GM18502 (cell line): ENCODE measurements around the gene COL6A1.

Experiments used
- ATAC-seq: cut with Tn5 transposase; IDR thresholded peaks from one replicate; pipeline ENCODE4 v1.9.1; 2021; ENCODE audit warnings: mild to moderate bottlenecking; ENCODE audit not compliant: unreplicated experiment, poor library complexity

COL6A1 gene

DNA sequence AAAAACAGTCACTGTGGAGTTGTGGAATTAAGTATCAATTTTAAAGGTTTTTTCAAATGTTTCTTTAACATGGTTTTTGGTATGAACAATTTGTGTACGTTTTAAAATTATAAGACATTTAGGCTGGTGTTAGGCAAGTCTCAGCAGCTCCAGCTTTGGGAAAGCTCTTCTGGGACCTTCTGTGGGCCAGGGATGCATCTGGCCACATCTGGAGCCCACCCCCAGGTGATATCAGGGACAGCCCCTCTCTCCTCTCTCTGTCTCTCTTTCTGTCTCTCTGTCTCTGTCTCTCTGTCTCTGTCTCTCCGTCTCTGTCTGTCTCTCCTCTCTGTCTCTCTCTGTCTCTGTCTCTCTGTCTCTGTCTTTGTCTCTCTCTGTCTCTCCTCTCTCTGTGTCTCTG, 1.3 kb upstream of the COL6A1 start:
- no peak for ATAC-seq

DNA sequence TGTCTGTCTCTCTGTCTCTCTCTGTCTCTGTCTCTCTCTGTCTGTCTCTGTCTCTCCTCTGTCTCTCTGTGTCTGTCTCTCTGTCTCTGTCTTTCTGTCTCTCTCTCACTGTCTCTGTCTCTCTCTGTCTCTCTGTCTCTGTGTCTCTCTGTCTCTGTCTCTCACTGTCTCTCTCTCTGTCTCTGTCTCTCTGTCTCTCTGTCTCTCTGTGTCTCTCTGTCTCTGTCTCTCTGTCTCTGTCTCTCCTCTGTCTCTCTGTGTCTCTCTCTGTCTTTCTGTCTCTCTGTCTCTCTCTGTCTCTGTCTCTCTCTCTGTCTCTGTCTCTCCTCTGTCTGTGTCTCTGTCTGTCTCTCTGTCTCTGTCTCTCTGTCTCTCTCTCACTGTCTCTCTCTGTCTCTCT, 873 bp upstream of the COL6A1 start:
- ATAC-seq = no peak

DNA sequence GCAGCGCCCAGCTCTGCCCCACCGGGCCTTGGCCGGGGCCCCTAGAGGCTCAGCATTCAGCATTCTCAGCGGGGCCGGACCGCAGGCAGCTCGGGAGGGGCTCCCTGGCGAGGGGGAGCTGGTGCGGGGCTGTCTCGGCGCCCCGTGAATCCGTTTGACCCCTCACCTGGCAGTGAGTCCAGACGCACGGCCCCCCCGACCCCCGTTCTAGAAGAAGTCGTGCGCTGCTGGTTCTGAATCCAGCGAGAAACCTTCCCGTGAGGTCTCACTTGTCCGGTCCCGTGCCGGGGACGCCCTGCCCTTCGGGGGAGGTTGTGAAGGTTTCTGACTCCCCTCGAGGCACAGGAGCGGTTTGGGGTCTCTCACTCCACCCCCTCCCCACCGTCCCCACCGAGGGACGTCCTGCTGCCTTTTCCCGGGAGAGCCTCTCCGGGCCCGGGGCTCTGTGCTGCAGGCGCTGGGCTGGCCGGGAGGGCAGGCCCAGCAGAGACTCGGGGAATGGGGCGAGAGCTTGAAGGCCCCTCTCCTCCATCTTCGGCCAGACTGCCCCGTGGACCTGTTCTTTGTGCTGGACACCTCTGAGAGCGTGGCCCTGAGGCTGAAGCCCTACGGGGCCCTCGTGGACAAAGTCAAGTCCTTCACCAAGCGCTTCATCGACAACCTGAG, 655 bp downstream of the COL6A1 start:
- no peak for ATAC-seq

DNA sequence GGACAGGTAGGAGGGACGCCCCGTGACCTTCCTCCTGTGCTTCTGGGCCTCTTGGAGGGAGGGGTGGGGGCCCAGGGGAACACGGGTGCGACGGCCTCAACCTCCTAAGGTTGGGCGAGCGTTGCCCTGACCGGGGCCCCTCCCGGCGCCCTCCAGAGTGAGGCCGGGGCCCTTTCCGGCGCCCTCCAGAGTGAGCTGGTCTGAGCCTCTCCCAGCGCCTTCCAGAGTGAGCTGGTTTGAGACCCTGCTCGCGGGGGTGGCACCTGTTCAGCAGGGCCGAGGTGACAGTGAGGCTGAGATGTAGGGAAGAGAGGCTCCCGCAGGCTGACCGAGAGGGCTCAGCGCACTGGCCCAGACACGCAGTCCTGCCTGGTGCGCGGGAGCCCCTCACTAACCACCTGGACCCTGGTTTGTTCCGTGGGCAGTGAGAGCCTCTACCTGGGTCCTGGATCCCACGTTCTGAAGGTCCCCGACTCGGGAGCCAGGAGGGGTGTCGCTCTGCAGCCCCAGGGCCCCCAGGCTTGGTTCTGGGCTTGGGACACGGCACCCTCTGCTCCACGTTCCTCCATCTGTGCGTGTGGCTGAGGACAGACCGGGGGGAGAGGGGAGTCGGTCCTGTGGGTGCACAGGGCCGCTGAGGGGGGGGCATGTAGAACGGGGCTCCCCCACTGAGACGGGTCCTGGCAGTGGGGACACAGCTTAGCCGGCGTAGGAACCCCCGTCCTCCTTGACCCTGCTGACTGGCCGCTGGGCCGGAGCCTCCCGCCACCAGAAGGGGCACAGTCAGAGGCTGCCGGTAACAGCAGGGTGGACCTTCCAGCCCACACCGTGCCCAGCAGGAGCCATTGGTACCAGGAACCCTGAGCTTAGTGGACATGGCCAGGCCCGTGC, 1.4 kb downstream of the COL6A1 start:
- ATAC-seq = no peak

DNA sequence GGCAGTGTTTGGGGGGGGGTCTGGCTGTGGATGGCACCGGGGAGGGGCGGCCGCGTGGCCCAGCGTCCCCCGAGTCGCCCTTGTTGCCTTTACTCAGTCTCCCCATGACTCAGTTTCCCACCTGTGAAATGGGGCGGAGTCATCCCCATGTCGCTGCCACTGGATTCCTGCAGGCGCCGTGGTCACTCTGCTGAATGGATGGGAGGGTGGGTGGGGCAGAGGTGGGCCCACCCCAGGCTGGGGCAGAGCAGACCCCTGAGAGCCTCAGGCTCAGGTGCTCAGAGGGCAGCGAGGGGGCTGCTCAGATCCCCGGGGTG, 2.0 kb downstream of the COL6A1 start:
- ATAC-seq = no peak

DNA sequence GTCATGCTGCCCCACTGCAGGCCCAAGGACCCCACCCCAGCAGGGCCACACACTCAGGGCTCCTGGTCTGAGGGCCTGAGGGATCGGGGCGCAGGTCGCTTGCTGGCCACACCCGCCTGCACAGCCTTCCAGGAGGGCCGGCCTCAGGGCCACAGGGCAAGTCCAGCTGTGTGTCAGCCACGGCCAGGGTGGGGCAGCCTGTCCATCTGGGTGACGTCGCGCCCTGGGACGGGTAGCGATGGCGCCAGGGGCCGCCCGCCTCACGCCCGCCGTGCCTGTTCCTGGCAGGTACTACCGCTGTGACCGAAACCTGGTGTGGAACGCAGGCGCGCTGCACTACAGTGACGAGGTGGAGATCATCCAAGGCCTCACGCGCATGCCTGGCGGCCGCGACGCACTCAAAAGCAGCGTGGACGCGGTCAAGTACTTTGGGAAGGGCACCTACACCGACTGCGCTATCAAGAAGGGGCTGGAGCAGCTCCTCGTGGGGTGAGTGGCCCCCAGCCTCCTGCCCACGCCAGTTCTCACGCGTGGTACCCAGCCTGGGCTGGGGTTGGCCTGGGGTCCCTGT, 2.5 kb downstream of the COL6A1 start:
- ATAC-seq = no peak

DNA sequence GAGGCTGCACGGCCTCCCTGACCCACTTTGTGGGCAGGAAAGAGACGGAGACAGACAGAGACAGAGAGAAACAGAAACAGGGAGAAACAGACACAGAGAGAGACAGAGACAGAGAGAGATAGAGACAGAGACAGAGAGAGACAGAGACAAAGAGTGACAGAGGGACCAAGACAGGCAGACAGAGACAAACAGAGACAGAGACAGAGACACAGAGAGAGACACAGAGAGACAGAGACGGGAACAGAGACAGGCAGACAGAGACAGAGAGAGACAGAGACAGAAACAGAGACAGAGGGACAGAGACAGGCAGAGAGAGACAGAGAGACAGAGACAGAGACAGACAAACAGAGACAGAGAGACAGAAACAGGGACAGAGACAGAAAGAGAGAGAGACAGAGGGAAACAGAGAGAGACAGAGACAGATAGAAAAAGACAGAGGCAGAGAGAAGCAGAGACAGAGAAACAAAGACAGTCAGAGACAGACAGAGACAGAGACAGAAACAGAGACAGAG, 3.1 kb downstream of the COL6A1 start:
- ATAC-seq = no peak

DNA sequence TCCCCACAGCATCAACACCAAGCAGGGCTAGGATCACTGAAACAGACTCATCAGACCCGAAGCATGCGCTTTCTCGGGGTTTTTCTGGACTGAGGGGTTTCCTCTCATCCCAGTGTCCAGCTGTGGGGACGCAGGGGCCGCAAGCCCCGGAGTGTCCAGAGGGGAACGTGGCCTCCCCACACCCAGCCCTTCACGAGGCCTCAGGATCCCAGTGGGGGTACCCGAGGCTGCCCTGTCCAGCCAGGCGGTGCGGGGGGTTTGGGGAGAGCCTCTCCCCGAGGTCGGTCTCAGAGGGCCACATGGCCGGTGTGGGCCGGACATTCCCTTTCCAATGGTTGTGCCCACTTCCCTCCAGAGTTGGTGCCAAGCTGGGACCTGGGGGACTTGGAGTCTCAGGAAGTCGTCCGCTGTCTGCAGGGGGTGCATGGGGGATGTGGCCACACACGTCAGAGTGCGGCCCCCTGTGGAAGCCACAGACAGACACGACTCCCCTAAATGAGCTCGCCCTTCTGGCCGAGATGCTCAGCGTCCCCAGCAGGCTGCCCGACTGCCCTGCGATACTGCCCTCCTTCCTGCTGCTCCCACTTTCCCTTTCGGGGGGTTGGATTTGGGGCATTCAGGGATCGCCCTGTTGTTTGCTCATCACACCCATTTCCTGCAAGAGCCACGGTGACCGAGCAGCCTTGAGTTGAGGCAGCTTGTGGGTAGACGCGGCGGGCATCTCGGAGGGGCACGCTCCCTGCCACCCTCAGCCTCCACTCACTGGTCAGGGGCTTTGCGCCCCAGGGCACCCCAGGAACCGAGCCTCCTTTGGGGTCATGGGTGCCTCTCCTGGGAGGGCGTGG, 4.1 kb downstream of the COL6A1 start:
- ATAC-seq = no peak

DNA sequence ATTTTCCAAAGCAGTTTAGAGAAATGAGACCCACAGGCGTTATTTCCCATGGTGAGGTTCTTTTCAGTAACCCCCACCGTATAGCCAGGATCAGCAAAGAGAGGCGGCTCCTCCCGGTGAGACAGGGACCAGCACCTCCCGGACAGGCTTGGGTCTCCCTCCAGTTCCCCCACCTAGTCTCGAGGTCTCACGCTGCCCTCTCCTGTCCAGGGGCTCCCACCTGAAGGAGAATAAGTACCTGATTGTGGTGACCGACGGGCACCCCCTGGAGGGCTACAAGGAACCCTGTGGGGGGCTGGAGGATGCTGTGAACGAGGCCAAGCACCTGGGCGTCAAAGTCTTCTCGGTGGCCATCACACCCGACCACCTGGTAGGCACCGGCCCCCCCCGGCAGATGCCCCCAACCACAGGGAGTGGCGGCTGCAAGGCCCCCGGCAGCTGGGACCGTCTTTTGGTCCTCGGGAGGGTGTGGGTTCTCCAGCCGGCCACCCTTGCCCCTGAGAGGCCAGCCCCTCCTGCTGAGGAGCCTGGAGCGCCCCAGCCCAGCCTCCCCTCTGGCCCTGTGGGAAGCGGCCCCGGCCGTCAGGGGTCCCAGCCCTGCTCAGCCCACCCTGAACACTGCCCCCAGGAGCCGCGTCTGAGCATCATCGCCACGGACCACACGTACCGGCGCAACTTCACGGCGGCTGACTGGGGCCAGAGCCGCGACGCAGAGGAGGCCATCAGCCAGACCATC, 4.9 kb downstream of the COL6A1 start:
- ATAC-seq = no peak

DNA sequence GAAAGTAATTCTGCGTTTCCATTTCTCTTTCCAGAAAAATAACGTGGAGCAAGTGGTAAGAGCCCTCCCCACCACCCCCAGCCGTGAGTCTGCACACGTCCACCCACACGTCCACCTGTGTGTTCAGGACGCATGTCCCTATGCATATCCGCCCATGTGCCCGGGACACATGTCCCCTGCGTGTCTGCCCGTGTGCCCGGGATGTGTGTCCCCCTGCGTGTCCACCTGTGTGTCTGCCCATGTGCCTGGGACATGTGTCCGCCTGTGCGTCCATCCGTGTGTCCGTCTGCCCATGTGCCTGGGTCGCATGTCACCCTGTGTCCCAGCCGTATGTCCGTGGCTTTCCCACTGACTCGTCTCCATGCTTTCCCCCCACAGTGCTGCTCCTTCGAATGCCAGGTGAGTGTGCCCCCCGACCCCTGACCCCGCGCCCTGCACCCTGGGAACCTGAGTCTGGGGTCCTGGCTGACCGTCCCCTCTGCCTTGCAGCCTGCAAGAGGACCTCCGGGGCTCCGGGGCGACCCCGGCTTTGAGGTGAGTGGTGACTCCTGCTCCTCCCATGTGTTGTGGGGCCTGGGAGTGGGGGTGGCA, 5.6 kb downstream of the COL6A1 start:
- ATAC-seq = no peak

DNA sequence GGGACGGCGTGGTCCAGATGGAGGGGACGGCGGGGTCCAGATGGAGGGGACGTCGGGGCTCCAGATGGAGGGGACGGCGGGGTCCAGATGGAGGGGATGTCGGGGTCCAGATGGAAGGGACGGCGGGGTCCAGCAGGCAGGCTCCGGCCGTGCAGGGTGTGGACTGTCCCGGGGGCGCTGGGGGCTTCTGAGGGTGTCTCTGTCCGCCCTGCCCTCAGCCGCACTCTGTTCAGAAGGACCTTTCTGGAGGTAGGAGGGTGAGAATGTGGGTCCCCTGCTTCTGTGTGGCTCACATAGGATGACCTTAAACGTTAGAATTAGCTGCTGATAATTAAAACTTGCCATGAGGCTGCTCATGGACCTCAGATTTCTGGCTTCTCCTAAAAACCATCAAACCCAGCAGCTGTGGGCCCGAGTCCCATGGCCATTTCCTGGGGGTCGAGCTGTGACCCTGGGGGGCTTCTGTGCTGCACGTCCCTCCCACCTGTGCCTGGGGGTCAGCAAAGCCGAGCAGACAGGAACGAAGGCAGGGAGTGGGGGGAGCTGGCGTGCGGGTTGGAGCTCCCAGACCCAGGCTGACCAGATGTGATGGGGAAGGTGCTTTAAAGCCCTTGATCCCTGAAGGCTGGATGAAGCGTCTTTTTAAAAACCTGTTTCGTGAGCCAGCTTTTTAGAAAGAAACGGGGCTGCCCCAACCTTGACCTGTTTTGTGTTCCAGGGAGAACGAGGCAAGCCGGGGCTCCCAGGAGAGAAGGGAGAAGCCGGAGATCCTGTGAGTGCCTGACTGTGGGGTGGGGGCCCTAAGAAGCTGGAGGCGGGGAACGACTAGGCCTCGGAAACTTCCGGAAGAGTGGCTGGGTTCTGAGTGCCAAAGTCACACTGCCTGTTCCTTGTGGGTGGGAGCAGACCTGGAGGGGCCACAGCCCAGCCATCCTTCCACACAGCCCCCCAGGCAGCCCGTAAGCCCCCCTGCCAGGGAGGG, 7.1 kb downstream of the COL6A1 start:
- no peak for ATAC-seq

DNA sequence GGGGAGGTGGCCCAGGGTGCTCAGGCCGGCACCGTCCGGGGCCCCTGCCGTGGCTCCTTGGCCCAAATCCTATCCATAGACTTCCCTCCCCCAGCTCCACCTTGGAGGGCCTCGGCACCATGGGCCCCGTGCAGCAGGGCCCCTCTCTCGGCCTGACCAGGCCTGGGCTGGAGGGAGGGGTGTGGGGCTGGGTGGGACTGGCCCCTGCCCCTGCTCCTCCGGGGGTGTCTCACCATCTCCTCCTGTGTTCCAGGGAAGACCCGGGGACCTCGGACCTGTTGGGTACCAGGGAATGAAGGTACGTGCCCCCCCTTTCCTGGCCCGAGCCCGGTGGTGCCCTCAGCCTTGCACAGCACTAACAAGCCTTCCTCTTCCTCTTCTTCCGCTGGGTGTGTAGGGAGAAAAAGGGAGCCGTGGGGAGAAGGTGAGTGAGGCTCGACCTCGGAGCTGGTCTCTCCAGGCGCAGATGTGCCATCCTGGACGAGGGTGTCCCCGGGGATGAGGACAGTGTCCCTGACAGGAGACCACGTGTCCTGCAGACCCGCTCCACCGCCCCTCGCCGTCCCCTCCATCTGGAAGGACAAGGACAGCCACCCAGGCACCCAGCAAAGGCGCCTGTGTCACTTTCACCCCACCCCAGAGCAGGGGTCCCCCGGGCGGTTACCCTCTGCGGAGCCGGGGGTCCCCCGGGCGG, 7.9 kb downstream of the COL6A1 start:
- no peak for ATAC-seq

DNA sequence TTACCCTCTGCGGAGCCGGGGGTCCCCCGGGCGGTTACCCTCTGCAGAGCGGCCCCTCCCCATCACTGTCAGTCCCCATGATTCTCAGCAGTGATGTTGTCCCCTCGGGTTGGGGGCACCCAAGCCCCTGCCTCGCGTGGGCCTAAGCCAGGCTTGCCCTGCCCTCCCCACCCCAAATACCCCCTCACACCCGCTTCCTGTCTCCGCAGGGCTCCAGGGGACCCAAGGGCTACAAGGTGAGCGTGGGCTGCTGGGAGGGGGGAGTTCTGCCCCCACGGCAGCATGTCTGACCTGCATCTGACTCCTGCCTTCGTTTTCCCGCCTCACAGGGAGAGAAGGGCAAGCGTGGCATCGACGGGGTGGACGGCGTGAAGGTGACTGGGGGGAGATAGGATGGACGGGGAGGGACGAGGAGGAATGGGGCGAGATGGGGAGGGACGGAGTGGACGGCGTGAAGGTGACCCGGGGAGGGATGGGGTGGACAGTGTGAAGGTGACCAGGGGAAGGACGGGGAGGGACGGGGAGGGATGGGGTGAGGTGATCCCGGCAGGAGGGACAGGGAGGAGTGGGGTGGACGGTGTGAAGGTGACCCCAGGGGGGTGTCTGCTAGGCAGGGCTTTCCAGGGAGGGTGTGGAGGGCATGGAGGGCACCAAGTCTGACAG, 8.6 kb downstream of the COL6A1 start:
- no peak for ATAC-seq

DNA sequence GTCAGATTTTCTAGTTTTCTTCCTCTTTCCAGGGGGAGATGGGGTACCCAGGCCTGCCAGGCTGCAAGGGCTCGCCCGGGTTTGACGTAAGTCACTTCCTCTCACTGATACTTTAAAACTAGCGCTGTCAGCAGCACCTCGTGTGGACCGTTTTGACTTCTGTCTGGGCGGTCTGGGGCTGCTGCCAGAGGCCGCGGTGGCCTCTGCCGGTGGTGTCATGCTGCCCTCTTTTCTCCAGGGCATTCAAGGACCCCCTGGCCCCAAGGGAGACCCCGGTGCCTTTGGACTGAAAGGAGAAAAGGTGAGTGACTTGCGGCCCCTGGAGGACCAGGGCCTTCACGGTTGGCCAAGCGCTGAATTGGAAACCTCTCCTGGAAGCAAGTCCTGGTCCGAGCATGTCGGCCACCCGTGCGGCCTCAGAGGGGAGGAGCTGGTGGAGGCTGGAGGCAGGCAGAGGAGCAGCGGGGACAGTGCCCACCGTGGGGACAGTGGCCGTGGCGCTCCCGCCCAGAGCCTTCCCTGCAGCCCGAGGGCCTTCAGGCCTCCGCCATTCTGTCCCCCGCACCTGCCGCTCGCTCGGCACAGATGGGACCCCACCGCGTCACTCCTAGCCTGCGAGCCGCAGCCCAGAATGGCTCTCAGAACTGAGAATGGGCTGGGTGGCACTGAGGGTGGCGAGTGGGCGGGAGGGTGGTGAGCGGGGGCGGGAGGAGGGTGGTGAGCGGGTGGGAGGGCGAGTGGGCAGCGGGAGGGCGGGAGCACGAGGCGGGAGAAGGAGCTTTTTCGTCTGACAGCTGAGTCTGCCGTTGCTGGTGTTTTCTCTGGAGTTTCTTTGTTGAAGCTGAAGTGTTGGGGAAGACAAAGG, 9.4 kb downstream of the COL6A1 start:
- ATAC-seq = no peak

DNA sequence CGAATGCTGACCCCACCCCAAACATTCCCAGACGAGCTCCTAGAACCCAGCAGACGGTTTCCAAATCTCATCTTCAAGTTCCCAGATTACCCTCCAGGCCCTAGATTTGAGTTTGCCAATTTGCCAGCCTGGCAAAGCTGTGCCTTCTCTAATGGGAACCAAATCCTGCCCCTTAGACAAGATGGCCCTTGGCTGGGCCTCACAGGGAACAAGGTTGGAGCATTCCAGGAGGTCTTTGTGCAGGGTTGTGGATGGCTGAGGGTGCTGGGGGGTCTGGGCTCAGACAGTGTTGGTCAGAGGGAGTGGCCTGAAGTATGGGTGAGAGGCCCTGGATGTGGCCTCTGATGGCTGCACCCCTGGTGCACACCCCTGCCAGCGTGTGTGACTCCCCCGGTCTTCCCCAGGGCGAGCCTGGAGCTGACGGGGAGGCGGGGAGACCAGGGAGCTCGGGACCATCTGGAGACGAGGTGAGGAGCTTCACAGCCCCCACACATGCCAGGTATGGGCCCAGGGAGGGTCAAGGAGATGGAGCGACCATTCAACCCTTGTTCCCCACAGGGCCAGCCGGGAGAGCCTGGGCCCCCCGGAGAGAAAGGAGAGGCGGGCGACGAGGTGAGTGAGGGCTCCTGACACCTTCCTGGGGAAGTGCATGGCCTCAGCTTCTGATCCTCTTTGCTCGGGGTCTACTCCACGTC, 10.2 kb downstream of the COL6A1 start:
- no peak for ATAC-seq
